ENCODE data around the gene MACC1.
A peak's percentile ranks its signal among the peaks of the same experiment; 100 is the strongest.

The MACC1 gene

GRCh38 chr7:20185988-20186387, 31.2 kb downstream of the MACC1 start:
- DNase-seq (ENCODE audit: low read depth in 2 of 2): no peak
- no peak overlapping the region for H3K4me3 ChIP-seq (replicated peaks in 1 of 2; ENCODE audit: low read depth in 2 of 2, low read length in 2 of 2)
- no peak for TF ChIP-seq CTCF (IDR thresholded peaks at IDR 0.05; ENCODE audit: low read depth, low read length)

DNA sequence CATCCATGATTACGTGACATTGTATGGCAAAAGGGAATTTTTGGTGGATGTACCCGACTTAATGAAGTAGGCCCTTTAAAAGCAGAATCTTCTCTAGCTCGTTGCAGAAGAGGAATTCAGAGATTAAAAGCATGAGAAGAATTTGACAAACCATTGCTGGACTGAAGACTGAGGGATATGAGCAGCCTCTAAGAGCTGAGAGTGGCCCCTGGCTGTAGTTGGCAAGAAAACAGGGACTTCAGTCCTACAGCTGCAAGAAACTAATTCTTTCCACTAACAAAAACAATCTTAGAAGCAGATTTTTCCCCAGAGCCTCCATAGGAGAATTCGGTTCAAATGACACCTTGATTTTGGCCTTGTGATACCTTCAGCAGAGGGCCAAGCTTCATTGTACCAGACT, 34.1 kb downstream of the MACC1 start:
- H3K4me3 ChIP-seq (replicated peaks in 1 of 2; ENCODE audit: low read depth in 2 of 2, low read length in 2 of 2): no peak overlapping the region
- DNase-seq (ENCODE audit: low read depth in 2 of 2): peak in 1 of 2 donors; percentile 27
- no peak for TF ChIP-seq CTCF (IDR thresholded peaks at IDR 0.05; ENCODE audit: low read depth, low read length)

GRCh38 chr7:20176578-20177242, 40.5 kb downstream of the MACC1 start:
- no peak for TF ChIP-seq CTCF (IDR thresholded peaks at IDR 0.05; ENCODE audit: low read depth, low read length)
- H3K4me3 ChIP-seq (replicated peaks in 1 of 2; ENCODE audit: low read depth in 2 of 2, low read length in 2 of 2): no peak overlapping the region
- DNase-seq (ENCODE audit: low read depth in 2 of 2): no peak

GRCh38 chr7:20173828-20174227, 43.4 kb downstream of the MACC1 start:
- H3K4me3 ChIP-seq (replicated peaks in 1 of 2; ENCODE audit: low read depth in 2 of 2, low read length in 2 of 2): no peak overlapping the region
- DNase-seq (ENCODE audit: low read depth in 2 of 2): no peak
- TF ChIP-seq CTCF (IDR thresholded peaks at IDR 0.05; ENCODE audit: low read depth, low read length): no peak

DNA sequence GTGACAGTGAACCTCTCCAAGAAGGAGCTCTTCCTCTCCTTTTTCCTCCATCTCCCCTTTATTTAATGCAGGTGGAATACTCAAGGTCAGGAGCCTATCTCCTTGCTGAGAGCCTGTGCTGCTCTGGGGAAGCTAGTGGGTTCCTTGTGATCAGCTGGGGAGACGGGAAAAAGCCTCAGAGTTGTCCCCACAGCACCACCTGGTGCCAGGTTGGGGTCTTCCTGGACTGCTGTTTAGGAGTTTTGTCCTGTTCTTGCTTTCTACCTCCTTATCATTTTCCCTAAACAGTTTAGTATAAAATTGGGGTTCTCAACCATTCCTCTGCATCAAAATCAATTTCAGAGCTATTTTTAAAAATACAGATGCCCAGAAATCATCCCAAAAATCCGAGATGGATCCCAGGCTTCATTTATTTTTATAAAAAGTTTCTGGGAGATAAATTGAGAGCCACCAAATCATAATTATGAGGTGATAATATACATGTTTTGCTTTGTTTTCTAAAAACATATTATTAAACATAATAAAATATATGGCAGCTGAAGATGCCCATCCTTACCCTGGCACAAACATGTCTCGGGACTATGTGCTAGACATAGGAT, 44.3 kb downstream of the MACC1 start:
- peak; percentile 67 to 72 for DNase-seq (ENCODE audit: low read depth in 2 of 2)
- H3K4me3 ChIP-seq (replicated peaks in 1 of 2; ENCODE audit: low read depth in 2 of 2, low read length in 2 of 2): no peak overlapping the region

GRCh38 chr7:20170633-20171032, 46.6 kb downstream of the MACC1 start:
- TF ChIP-seq CTCF (IDR thresholded peaks at IDR 0.05; ENCODE audit: low read depth, low read length): no peak
- no peak for DNase-seq (ENCODE audit: low read depth in 2 of 2)
- H3K4me3 ChIP-seq (replicated peaks in 1 of 2; ENCODE audit: low read depth in 2 of 2, low read length in 2 of 2): no peak overlapping the region

More for the DNA sequence above, 44.3 kb downstream of the MACC1 start:
- TF ChIP-seq CTCF (IDR thresholded peaks at IDR 0.05; ENCODE audit: low read depth, low read length): peak; percentile 70
